Heart right ventricle (tissue), 16 donors: ENCODE measurements around the gene EBF3. TPM values are rescaled to one million over a fixed set of nuclear protein-coding genes. Genes with fewer than 3 reads are reported as not detected.

ENCODE experiments used
- ATAC-seq, 8 donors: fragments of 200-7000 bp; cut with Tn5 transposase; one replicate each; pipeline ENCODE4 v1.9.1; 2020; ENCODE audit warnings: mild to moderate bottlenecking in 8 of 8, moderate library complexity in 8 of 8, moderate number of reproducible peaks in 1 of 8
- DNase-seq, 2 donors: peaks; one replicate each; pipeline ENCODE4 v3.0.0-alpha.2; 2020
- H3K27ac ChIP-seq, 10 donors: fragments of 200-600 bp; sonication (generic) in 2 of 10; one replicate each; pipeline versions ENCODE4 v1.5.0 to v1.8.0; 2020 to 2022; ENCODE audit warnings: mild to moderate bottlenecking in 3 of 10
- H3K27me3 ChIP-seq, 7 donors: fragments of 200-600 bp; one replicate each; pipeline ENCODE4 v1.8.0; 2021 to 2022; ENCODE audit warnings: mild to moderate bottlenecking in 2 of 7
- H3K36me3 ChIP-seq, 9 donors: fragments of 200-600 bp; sonication (generic) in 1 of 9; one replicate each; pipeline versions ENCODE4 v1.5.0 to v1.8.0; 2020 to 2022; ENCODE audit warnings: mild to moderate bottlenecking in 2 of 9
- H3K4me1 ChIP-seq, 9 donors: fragments of 200-600 bp; sonication (generic) in 1 of 9; one replicate each; pipeline versions ENCODE4 v1.5.0 to v1.8.0; 2020 to 2022; ENCODE audit warnings: mild to moderate bottlenecking in 4 of 9
- H3K4me3 ChIP-seq, 10 donors: fragments of 200-600 bp; sonication (generic) in 2 of 10; one replicate each; pipeline versions ENCODE4 v1.5.0 to v1.8.0; 2020 to 2022; ENCODE audit warnings: mild to moderate bottlenecking in 7 of 10, moderate library complexity in 2 of 10
- H3K9me3 ChIP-seq, 11 donors: fragments of 200-600 bp in 10 of 11; sonication (generic) in 2 of 11; one replicate each; pipeline versions ENCODE4 v1.5.0 to v1.8.0; 2013 to 2022; ENCODE audit warnings: mild to moderate bottlenecking in 2 of 11, control low read depth in 1 of 11, moderate library complexity in 1 of 11
- WGBS, 2 donors: extraction: QIAGEN DNeasy Blood & Tissue Kit; methylation state at CpG; one replicate each; pipeline ENCODE4 v1.1.7; 2013; ENCODE audit warnings: inconsistent platforms in 1 of 2; 5-methylcytosine and 5-hydroxymethylcytosine counted together
- intact Hi-C, 10 donors: fragments of 100-400 bp; cut with DNase I; formaldehyde crosslinking; loops; one replicate each; pipeline versions ENCODE4 v1.11.1 to v1.14.2; 2022
- polyA plus RNA-seq, 2 donors: library from polyadenylated mRNA; stranded (reverse); fragments of 200-250 nt; gene quantifications; one replicate each; pipeline ENCODE4 v1.2.3, GENCODE V29; 2013
- total RNA-seq, 10 donors: library from RNA; stranded (reverse); fragmentation: NEBNext Ultra II Directional in 3 of 10; extraction: Animal tissue kit (Norgen Biotek cat#: 25700) in 3 of 10; gene quantifications; one replicate each; pipeline versions ENCODE4 v1.2.1 to v1.2.4, GENCODE V29; 2021 to 2023
- TF ChIP-seq, protein P1 (sequence below), 9 donors: fragments of 200-600 bp; sonication (generic) in 2 of 9; IDR thresholded peaks; one replicate each; pipeline versions ENCODE4 v1.5.0 to v1.8.0; 2021 to 2022; ENCODE audit warnings: antibody characterized with exemption in 9 of 9, mild to moderate bottlenecking in 5 of 9, moderate library complexity in 1 of 9
- donor health status: Arrhythmogenic right ventricular cardiomyopathy.
- donor health status: ischemic (EF 13 %, LVEDD 7.1; RV severe dilation, severe dysfunction).
- donor health status: healthy with polysubstance abuse.
- donor health status: DM: no; HTN: yes; CAD: no.
- donor health status: DM: no; HTN: no; CAD: no.
- donor health status: ischemic (EF 25% LVEDD 6.9; RV normal size, moderate dysfunction).
- donor health status: ischemic (EF 25% LVEDD 5.7; RV mildly dilated, moderate dysfunction).
- donor health status: healthy.
- donor health status: DM: yes; HTN: yes; CAD: no.
- donor health status: Ischemic cardiomyopathy.
- donor health status: ischemic (EF 35%, LVEDD 5.7; RV mildly dilated, moderate dysfunction).
- donor health status: nonischemic (EF 11% LVEDD 7.7; RV severe dilation, severe dysfunction).
- donor health status: DM: yes; HTN: yes; CAD: no.
- donor health status: PGD.
- donor health status: ischemic (EF 29% LVEDD 5.4; RV normal size, mild dysfunction).
- donor health status: nonischemic (EF 23%, LVEDD 6.1; RV moderate dilation, normal function).

Gene EBF3
- total and polyA plus RNA-seq, 12 donors = 3.9 to 12.2 (median 5.6) TPM

DNA sequence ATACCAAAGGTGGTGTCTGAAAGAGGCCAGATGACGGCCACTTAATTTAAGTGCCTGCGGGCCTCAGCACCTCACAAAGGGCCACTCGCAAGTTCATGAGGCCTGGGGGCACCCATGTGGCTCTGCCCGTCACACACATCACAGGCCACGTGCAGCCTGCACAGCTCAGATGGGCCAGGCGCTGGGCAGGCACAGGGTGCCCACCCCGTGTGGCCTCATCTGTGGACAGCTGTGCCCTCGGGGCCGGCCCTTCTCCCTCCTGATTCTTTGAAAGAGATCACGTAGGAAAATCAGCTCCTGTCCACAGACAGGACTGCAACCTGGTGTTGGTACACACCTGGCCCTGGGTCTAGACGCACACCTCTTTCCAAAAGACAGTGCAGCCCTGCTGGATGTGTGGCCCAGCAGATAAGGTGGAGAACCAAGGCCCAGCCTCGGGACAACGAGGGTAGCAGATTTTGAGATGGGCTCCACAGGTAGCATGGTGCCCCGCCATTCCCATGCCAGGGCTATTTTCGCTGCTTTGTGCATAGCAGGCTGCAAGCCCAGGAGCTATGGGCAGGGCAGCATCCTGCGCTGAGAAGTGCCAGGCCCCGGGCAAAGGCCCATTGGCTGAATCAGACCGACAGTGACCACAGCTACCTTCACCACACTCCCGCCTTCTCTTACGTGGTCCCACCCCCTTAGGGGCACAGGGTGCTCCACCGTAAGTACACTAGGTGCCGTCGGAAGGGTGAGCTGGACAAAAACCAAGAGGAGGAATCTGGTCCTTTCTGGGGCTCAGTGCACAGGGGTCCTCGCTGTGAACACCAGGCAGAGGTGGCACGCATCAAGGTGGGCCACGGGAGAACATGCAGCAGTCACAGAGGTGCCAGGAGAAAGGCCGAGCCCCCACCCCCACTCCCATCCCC is 124.5 kb downstream of the EBF3 start:
- 94% methylated on average over 27 of the region's 27 CpGs for WGBS, 2 donors

DNA sequence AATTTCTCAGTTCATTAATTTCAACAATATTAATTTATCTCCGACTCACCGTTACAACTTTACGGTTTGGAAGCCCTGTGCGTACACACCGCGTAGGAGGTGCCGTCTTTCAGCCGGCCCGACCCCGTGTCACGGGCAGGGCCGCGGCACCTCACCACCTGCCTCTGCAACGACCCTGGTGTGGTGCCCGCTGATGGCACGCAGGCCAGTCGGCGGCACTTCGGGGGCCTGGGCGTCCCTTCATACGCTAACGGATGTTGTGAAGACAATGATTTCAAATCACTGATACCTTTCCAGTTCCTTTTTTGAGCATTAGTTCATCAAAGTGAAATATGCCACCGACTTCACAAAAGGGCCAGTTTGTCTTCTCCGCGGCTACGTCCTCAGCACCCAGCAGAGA is 125.3 kb downstream of the EBF3 start:
- DNase-seq (no peak), ATAC-seq (no peak)
- Histone ChIP-seq H3K9me3 (no peaks in the 10 kb centered on the region), H3K4me1 (no peaks in the 10 kb centered on the region), H3K36me3 (peaks cover 0 to 90% (median 28%) of the 10 kb centered on the region in 9 donors), H3K27ac (no peak overlapping the region), H3K4me3 (no peak overlapping the region), H3K27me3 (no peaks in the 10 kb centered on the region)
- TF ChIP-seq, protein P1, sequence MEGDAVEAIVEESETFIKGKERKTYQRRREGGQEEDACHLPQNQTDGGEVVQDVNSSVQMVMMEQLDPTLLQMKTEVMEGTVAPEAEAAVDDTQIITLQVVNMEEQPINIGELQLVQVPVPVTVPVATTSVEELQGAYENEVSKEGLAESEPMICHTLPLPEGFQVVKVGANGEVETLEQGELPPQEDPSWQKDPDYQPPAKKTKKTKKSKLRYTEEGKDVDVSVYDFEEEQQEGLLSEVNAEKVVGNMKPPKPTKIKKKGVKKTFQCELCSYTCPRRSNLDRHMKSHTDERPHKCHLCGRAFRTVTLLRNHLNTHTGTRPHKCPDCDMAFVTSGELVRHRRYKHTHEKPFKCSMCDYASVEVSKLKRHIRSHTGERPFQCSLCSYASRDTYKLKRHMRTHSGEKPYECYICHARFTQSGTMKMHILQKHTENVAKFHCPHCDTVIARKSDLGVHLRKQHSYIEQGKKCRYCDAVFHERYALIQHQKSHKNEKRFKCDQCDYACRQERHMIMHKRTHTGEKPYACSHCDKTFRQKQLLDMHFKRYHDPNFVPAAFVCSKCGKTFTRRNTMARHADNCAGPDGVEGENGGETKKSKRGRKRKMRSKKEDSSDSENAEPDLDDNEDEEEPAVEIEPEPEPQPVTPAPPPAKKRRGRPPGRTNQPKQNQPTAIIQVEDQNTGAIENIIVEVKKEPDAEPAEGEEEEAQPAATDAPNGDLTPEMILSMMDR (IDR thresholded peaks at IDR 0.05) = no peak
- WGBS, 2 donors = 97% methylated on average over 26 of the region's 26 CpGs
- intact Hi-C loops = no loop called here

More for the DNA sequence above, 124.5 kb downstream of the EBF3 start:
- H3K9me3 ChIP-seq = no peaks in the 10 kb centered on the region
- TF ChIP-seq, protein P1 (IDR thresholded peaks at IDR 0.05) = no peak
- no peak overlapping the region for H3K4me3 ChIP-seq
- peaks cover 0 to 98% (median 28%) of the 10 kb centered on the region in 9 donors for H3K36me3 ChIP-seq
- no peaks in the 10 kb centered on the region for H3K4me1 ChIP-seq
- ATAC-seq (peak in 1 of 8 donors; percentile 48), DNase-seq (no peak)
- H3K27me3 ChIP-seq = no peaks in the 10 kb centered on the region
- intact Hi-C loops = no loop called here
- H3K27ac ChIP-seq = no peak overlapping the region

DNA sequence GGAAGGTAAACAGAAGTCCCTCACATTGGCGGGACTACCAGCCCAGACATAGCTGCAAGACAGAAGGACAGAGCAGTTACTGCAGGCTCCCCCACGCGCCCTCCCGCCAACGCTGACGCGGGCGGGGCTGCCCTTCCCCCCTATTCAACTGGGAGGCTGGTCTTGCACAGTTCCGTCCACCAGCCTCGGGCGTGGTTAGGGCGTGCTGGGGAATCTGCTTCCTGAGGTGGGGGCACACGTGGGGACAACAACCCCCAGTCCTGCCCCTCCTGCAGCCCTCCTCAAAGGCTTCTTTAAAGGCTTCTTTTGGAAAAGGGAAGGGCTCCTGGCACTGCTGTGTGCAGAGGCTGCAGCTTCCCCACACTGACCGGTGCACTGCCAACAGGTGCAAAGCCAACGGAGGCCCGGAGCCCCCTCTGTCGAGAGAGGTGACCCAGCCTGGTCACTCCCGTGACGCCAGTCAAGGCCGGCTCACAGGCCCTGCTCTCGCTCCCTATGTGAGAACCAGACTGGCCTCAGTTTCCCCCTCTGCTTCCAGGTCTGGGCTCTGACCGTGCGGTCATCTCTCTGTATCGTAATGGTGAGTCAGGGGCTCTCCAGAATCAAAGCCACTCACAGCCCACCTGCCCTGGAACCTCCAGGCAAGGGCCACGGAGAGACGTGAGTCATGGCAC is 126.0 kb downstream of the EBF3 start:
- Histone ChIP-seq H3K27ac (no peak overlapping the region), H3K27me3 (no peaks in the 10 kb centered on the region), H3K4me3 (no peak overlapping the region), H3K36me3 (peaks cover 0 to 83% (median 28%) of the 10 kb centered on the region in 9 donors), H3K4me1 (no peaks in the 10 kb centered on the region), H3K9me3 (no peaks in the 10 kb centered on the region)
- TF ChIP-seq, protein P1 (IDR thresholded peaks at IDR 0.05) = no peak
- intact Hi-C loops = no loop called here
- ATAC-seq (no peak), DNase-seq (no peak)
- WGBS, 2 donors = 93% methylated on average over 26 of the region's 26 CpGs

DNA sequence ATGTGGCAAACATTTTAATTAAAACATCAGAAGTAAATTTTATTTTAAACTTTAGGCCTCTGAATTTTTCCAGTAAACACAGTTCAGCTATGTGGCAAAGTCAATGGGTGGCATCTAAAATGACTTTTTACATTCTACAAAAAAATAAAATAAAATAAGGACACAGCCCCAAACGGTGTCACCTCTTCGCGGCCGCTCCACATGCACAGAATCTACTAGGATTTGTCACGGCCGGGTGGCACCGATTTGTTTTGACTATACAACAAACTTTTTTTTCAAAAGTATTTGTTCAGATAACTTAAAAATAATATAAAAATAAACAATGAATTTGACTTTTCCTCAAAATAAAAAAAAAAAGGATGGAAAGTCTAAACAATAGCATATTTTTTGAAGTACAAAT is 127.8 kb downstream of the EBF3 start:
- H3K27me3 ChIP-seq = no peaks in the 10 kb centered on the region
- H3K9me3 ChIP-seq = no peaks in the 10 kb centered on the region
- ATAC-seq (no peak), DNase-seq (no peak)
- H3K4me1 ChIP-seq = no peaks in the 10 kb centered on the region
- 93 to 95% methylated on average over 7 of the region's 7 CpGs for WGBS, 2 donors
- TF ChIP-seq, protein P1 (IDR thresholded peaks at IDR 0.05) = no peak
- H3K27ac ChIP-seq = no peak overlapping the region
- peaks cover 0 to 65% (median 27%) of the 10 kb centered on the region in 9 donors for H3K36me3 ChIP-seq
- intact Hi-C loops = no loop called here
- no peak overlapping the region for H3K4me3 ChIP-seq
